HCT116 (cell line): ENCODE measurements around the gene FRAS1. TPM values are rescaled to one million over a fixed set of nuclear protein-coding genes. Genes with fewer than 3 reads are reported as not detected.

Experiments
- ATAC-seq: fragments of 200-7000 bp; cut with Tn5 transposase; 2 replicates; pipeline ENCODE4 v1.9.1; 2020; ENCODE audit warnings: mild to moderate bottlenecking, moderate library complexity
- BruUV-seq: library from RNA; stranded (reverse); fragments of 400-500 nt; replicated peaks from 2 replicates; lab custom pipeline; 2021; lab: Mats Ljungman, UMichigan
- CTCF ChIA-PET: fragments of 300-600 bp; sonication (Branson Sonifier 250); formaldehyde crosslinking; loops from one replicate; lab custom pipeline; 2021; ENCODE audit warnings: antibody characterized with exemption; lab: Charles Lee
- POLR2A ChIA-PET: fragments of 300-600, 350-600 bp; sonication (Branson Sonifier 250); formaldehyde crosslinking; loops from one replicate; lab custom pipeline; 2021; ENCODE audit warnings: antibody characterized with exemption; lab: Charles Lee
- RAD21 ChIA-PET, 2 experiments: fragments of 300-600 bp; sonication (Branson Sonifier 250); formaldehyde crosslinking; loops; one replicate each; lab custom pipeline; 2023; ENCODE audit warnings: low total read pairs in 2 of 2; ENCODE audit not compliant: uncharacterized antibody in 2 of 2, unreplicated experiment in 2 of 2, low non-redundant PET in 1 of 2; lab: Charles Lee
- DNase-seq: peaks from one replicate; pipeline ENCODE4 v3.0.0-alpha.2; 2010; ENCODE audit warnings: low read depth, low spot score
- H2AFZ ChIP-seq: fragments of 200-600 bp; shearing (Covaris generic), sonication (generic); 2 replicates; pipeline ENCODE4 v1.6.1; 2017; ENCODE audit warnings: low read depth, mixed run types, mixed read lengths, antibody characterized with exemption, low read length; ENCODE audit not compliant: poor library complexity, severe bottlenecking
- H3K27ac ChIP-seq: 2 replicates; pipeline ENCODE4 v1.5.1; 2012; ENCODE audit warnings: low read depth, low read length
- H3K27me3 ChIP-seq: fragments of 200-600 bp; sonication (generic); 2 replicates; pipeline ENCODE4 v1.6.1; 2016; ENCODE audit warnings: mixed run types, low read length, mixed read lengths; ENCODE audit not compliant: insufficient read depth
- H3K36me3 ChIP-seq, 2 experiments: fragments of 200-500 bp in 1 of 2; fragments of 200-600 bp in 1 of 2; sonication (Bioruptor generic) in 1 of 2; sonication (generic) in 1 of 2; 2 replicates each; pipeline versions ENCODE4 v1.5.1 to v1.6.1; 2014 to 2016; ENCODE audit warnings: low read length in 2 of 2, inconsistent platforms in 1 of 2, mixed read lengths in 1 of 2, mixed run types in 1 of 2; ENCODE audit not compliant: insufficient read depth in 2 of 2, control insufficient read depth in 1 of 2
- H3K4me1 ChIP-seq, 2 experiments: fragments of 200-600 bp in 1 of 2; sonication (generic) in 1 of 2; 2 replicates each; pipeline versions ENCODE4 v1.5.1 to v1.6.1; 2012 to 2017; ENCODE audit warnings: low read length in 2 of 2, inconsistent platforms in 1 of 2, mild to moderate bottlenecking in 1 of 2, mixed read lengths in 1 of 2, mixed run types in 1 of 2, moderate library complexity in 1 of 2; ENCODE audit not compliant: insufficient read depth in 2 of 2, control insufficient read depth in 1 of 2
- H3K4me2 ChIP-seq: fragments of 200-600 bp; sonication (generic); 2 replicates; pipeline ENCODE4 v1.6.1; 2017; ENCODE audit warnings: mixed run types, low read length, mixed read lengths
- H3K4me3 ChIP-seq, 2 experiments: fragments of 200-600 bp in 1 of 2; sonication (generic) in 1 of 2; replicated peaks in 1 of 2; 2 replicates each; pipeline ENCODE4 v1.5.1; 2011 to 2016; ENCODE audit warnings: low read length in 2 of 2, control low read depth in 1 of 2, low read depth in 1 of 2, mild to moderate bottlenecking in 1 of 2, mixed read lengths in 1 of 2, mixed run types in 1 of 2
- H3K79me2 ChIP-seq: fragments of 200-600 bp; sonication (generic); 2 replicates; pipeline ENCODE4 v1.6.1; 2017; ENCODE audit warnings: mild to moderate bottlenecking, mixed run types, low read length, moderate library complexity, mixed read lengths; ENCODE audit not compliant: insufficient read depth
- H3K9ac ChIP-seq: fragments of 200-600 bp; sonication (generic); 2 replicates; pipeline ENCODE4 v1.6.1; 2016; ENCODE audit warnings: low read length, mixed read lengths
- H3K9me2 ChIP-seq: fragments of 200-600 bp; sonication (generic), shearing (Covaris generic); 2 replicates; pipeline ENCODE4 v1.6.1; 2017; ENCODE audit warnings: mixed run types, mild to moderate bottlenecking, moderate library complexity; ENCODE audit not compliant: insufficient read depth
- H3K9me3 ChIP-seq, 2 experiments: fragments of 200-500 bp in 1 of 2; fragments of 200-600 bp in 1 of 2; sonication (Bioruptor generic) in 1 of 2; sonication (generic) in 1 of 2; 2 replicates each; pipeline ENCODE4 v1.6.1; 2014 to 2017; ENCODE audit warnings: low read length in 2 of 2, mixed read lengths in 2 of 2, inconsistent platforms in 1 of 2, low read depth in 1 of 2, mild to moderate bottlenecking in 1 of 2, mixed run types in 1 of 2, moderate library complexity in 1 of 2; ENCODE audit not compliant: control insufficient read depth in 1 of 2, insufficient read depth in 1 of 2
- H4K20me1 ChIP-seq: fragments of 200-600 bp; sonication (generic), shearing (Covaris generic); 2 replicates; pipeline ENCODE4 v1.6.1; 2017; ENCODE audit warnings: mixed run types, mild to moderate bottlenecking, moderate library complexity; ENCODE audit not compliant: insufficient read depth
- ATF3 ChIP-seq: IDR thresholded peaks from 2 replicates; pipeline ENCODE4 v1.6.1; 2012
- CBX3 ChIP-seq: IDR thresholded peaks from 2 replicates; pipeline ENCODE4 v1.6.1; 2012; ENCODE audit warnings: low read depth
- CEBPB ChIP-seq: IDR thresholded peaks from 2 replicates; pipeline ENCODE4 v1.6.1; 2012; ENCODE audit warnings: low read depth
- CTCF ChIP-seq, 3 experiments: fragments of 200-600 bp in 1 of 3; sonication (generic) in 1 of 3; IDR thresholded peaks in 2 of 3; conservative IDR thresholded peaks in 1 of 3; 2 replicates each; pipeline ENCODE4 v1.5.1; 2012 to 2017; ENCODE audit warnings: low read depth in 2 of 3, low read length in 2 of 3, antibody characterized with exemption in 1 of 3, borderline replicate concordance in 1 of 3, control low read depth in 1 of 3, mild to moderate bottlenecking in 1 of 3, mixed read lengths in 1 of 3, mixed run types in 1 of 3, moderate library complexity in 1 of 3; ENCODE audit not compliant: insufficient read depth in 1 of 3
- EGR1 ChIP-seq: IDR thresholded peaks from 2 replicates; pipeline ENCODE4 v1.6.1; 2012; ENCODE audit warnings: low read depth
- ELF1 ChIP-seq: IDR thresholded peaks from 2 replicates; pipeline ENCODE4 v1.6.1; 2012; ENCODE audit warnings: low read depth, borderline replicate concordance
- EZH2phosphoT487 ChIP-seq: fragments of 200-600 bp; IDR thresholded peaks from 2 replicates; pipeline ENCODE4 v1.6.1; 2018; ENCODE audit warnings: antibody characterized with exemption, borderline replicate concordance
- FOSL1 ChIP-seq: IDR thresholded peaks from 2 replicates; pipeline ENCODE4 v1.6.1; 2012; ENCODE audit warnings: low read depth
- JUND ChIP-seq: IDR thresholded peaks from 2 replicates; pipeline ENCODE4 v1.6.1; 2012
- POLR2A ChIP-seq: IDR thresholded peaks from 2 replicates; pipeline ENCODE4 v1.7.0; 2011; ENCODE audit warnings: borderline replicate concordance; ENCODE audit not compliant: insufficient read depth, insufficient read length; ENCODE audit errors: extremely low read depth
- RAD21 ChIP-seq: IDR thresholded peaks from 2 replicates; pipeline ENCODE4 v1.6.1; 2012; ENCODE audit warnings: low read depth, mild to moderate bottlenecking
- REST ChIP-seq: IDR thresholded peaks from 2 replicates; pipeline ENCODE4 v1.6.1; 2012; ENCODE audit warnings: low read depth
- SIN3A ChIP-seq: IDR thresholded peaks from 2 replicates; pipeline ENCODE4 v1.6.1; 2012; ENCODE audit warnings: low read depth
- SP1 ChIP-seq: IDR thresholded peaks from 2 replicates; pipeline ENCODE4 v1.6.1; 2012; ENCODE audit warnings: low read depth
- SRF ChIP-seq: IDR thresholded peaks from 2 replicates; pipeline ENCODE4 v1.6.1; 2012; ENCODE audit warnings: low read depth
- TCF7L2 ChIP-seq: IDR thresholded peaks from 2 replicates; pipeline ENCODE4 v1.7.0; 2011; ENCODE audit warnings: borderline replicate concordance, inconsistent platforms; ENCODE audit not compliant: insufficient read depth, insufficient read length; ENCODE audit errors: extremely low read depth
- YY1 ChIP-seq: IDR thresholded peaks from 2 replicates; pipeline ENCODE4 v1.6.1; 2011; ENCODE audit warnings: low read length, low read depth, moderate library complexity, mild to moderate bottlenecking; ENCODE audit not compliant: insufficient replicate concordance; ENCODE audit errors: extremely low read depth
- ZBTB33 ChIP-seq: IDR thresholded peaks from 2 replicates; pipeline ENCODE4 v1.6.1; 2011; ENCODE audit warnings: mild to moderate bottlenecking, low read length, moderate library complexity; ENCODE audit not compliant: insufficient replicate concordance; ENCODE audit errors: extremely low read depth
- ZFX ChIP-seq: fragments of 450-650 bp; IDR thresholded peaks from 2 replicates; pipeline ENCODE4 v1.6.1; 2017
- ZNF274 ChIP-seq: fragments of 200-500 bp; sonication (Bioruptor generic); IDR thresholded peaks from 2 replicates; pipeline ENCODE4 v1.6.1; 2014; ENCODE audit warnings: mild to moderate bottlenecking, low read depth, low read length, inconsistent platforms
- intact Hi-C: fragments of 100-400 bp; cut with micrococcal nuclease; formaldehyde crosslinking; loops from 2 replicates; pipeline ENCODE4 v1.10.0; 2022
- total RNA-seq: library from RNA; stranded (reverse); gene quantifications from one replicate; pipeline ENCODE4 v1.2.1, GENCODE V29; 2021; ENCODE audit not compliant: unreplicated experiment

The FRAS1 gene
- total RNA-seq, 1 experiment from 2014 or later, result 33.5 TPM

- ATAC-seq (peak; percentile 72), DNase-seq (no peak)
- ChIA-PET RAD21 (no interaction called here), CTCF (interaction anchor here (0.8 to 1.7 kb wide), 3 partner anchors 8 to 549 kb away, joined by 3 to 4 read pairs (median 3); partner anchors contain the start of gene ANXA3), POLR2A (interaction anchor here (1.9 kb wide), 1 partner anchor 10 kb away, joined by 4 read pairs; no protein-coding TSS in a partner anchor)
- H3K79me2 ChIP-seq, result no peaks in the 10 kb centered on the region
- intact Hi-C loops, result no loop called here
- no peaks in the 10 kb centered on the region for H3K9me3 ChIP-seq
- H3K9ac ChIP-seq, result peak overlapping the region; percentile 56
- H3K36me3 ChIP-seq, result peaks cover 0 to 5% of the 10 kb centered on the region in 2 experiments; a peak in 1 of 4 replicates
- no peaks in the 10 kb centered on the region for H4K20me1 ChIP-seq
- H2AFZ ChIP-seq, result no peak overlapping the region
- peaks cover 42 to 48% of the 10 kb centered on the region in 2 experiments for H3K4me1 ChIP-seq
- peak overlapping the region; percentile 64 for H3K4me2 ChIP-seq
- H3K27me3 ChIP-seq, result no peaks in the 10 kb centered on the region
- BruUV-seq, result TSS peak; percentile 33
- peak overlapping the region; percentile 80 for H3K27ac ChIP-seq
- no peaks in the 10 kb centered on the region for H3K9me2 ChIP-seq
- 0 out of 4 replicates have a peak overlapping the region, but pooled peaks of 1 of the 2 experiments have one; percentile 9 for H3K4me3 ChIP-seq
- 0 out of 2 replicates have a peak, but pooled peaks have one; percentile 19 for TF ChIP-seq SIN3A
- TF ChIP-seq ELF1, result no peak
- TF ChIP-seq ATF3, result no peak
- TF ChIP-seq SRF, result no peak
- no peak for TF ChIP-seq EGR1
- no peak for TF ChIP-seq ZNF274
- peak; percentile 54 for TF ChIP-seq FOSL1
- peak; percentile 45; the same call in 1 of the 2 replicates for TF ChIP-seq SP1
- no peak for TF ChIP-seq CEBPB
- TF ChIP-seq EZH2phosphoT487, result no peak
- no peak for TF ChIP-seq ZBTB33
- TF ChIP-seq ZFX, result no peak
- no peak for TF ChIP-seq CBX3
- peak; percentile 53 for TF ChIP-seq JUND
- TF ChIP-seq REST, result no peak
- no peak for TF ChIP-seq CTCF (IDR thresholded peaks at IDR 0.05 in 2 of 3, conservative IDR thresholded peaks at IDR 0.05 in 1 of 3; ENCODE audit: borderline replicate concordance in 1 of 3, insufficient read depth in 1 of 3, low read depth in 2 of 3, low read length in 2 of 3)
- no peak for TF ChIP-seq TCF7L2
- TF ChIP-seq RAD21, result no peak
- no peak for TF ChIP-seq POLR2A
- no peak for TF ChIP-seq YY1
These were observed 486.5 kb downstream of the FRAS1 start for GRCh38 chr4:78543424-78544125.
